Liver (tissue), 9 donors: Measurements from ENCODE around the gene MICAL2. TPM values are rescaled to one million over a fixed set of nuclear protein-coding genes. Genes with fewer than 3 reads are reported as not detected.

Experiments
- DNase-seq: peaks from one replicate; pipeline ENCODE4 v3.0.0-alpha.2; 2017; ENCODE audit warnings: low spot score
- H3K27ac ChIP-seq, 2 donors: one replicate each; pipeline ENCODE4 v1.7.0; 2013; ENCODE audit warnings: inconsistent platforms in 2 of 2, low read length in 2 of 2, control low read depth in 1 of 2, low read depth in 1 of 2, mild to moderate bottlenecking in 1 of 2
- H3K27me3 ChIP-seq, 4 donors: one replicate each; pipeline versions ENCODE4 v1.6.1 to v1.7.0; 2013; ENCODE audit warnings: low read length in 3 of 4, inconsistent platforms in 1 of 4, mild to moderate bottlenecking in 1 of 4, moderate library complexity in 1 of 4; ENCODE audit not compliant: control insufficient read depth in 4 of 4, insufficient read depth in 4 of 4
- H3K36me3 ChIP-seq, 4 donors: one replicate each; pipeline versions ENCODE4 v1.6.1 to v1.7.0; 2013; ENCODE audit warnings: low read length in 3 of 4, mild to moderate bottlenecking in 3 of 4, low read depth in 1 of 4, moderate library complexity in 1 of 4; ENCODE audit not compliant: control insufficient read depth in 4 of 4, insufficient read depth in 3 of 4
- H3K4me1 ChIP-seq, 4 donors: one replicate each; pipeline versions ENCODE4 v1.6.1 to v1.7.0; 2013; ENCODE audit warnings: low read length in 3 of 4, mild to moderate bottlenecking in 3 of 4, moderate library complexity in 1 of 4; ENCODE audit not compliant: control insufficient read depth in 4 of 4, insufficient read depth in 4 of 4
- H3K4me3 ChIP-seq, 3 donors: one replicate each; pipeline versions ENCODE4 v1.6.1 to v1.7.0; 2013; ENCODE audit warnings: low read length in 3 of 3, control low read depth in 1 of 3, low read depth in 1 of 3, mild to moderate bottlenecking in 1 of 3
- H3K9ac ChIP-seq, 2 donors: one replicate each; pipeline ENCODE4 v1.7.0; 2013; ENCODE audit warnings: low read length in 2 of 2, mild to moderate bottlenecking in 2 of 2, moderate library complexity in 2 of 2, control low read depth in 1 of 2, low read depth in 1 of 2
- H3K9me3 ChIP-seq, 4 donors: one replicate each; pipeline versions ENCODE4 v1.6.1 to v1.7.0; 2013; ENCODE audit warnings: low read length in 3 of 4; ENCODE audit not compliant: control insufficient read depth in 4 of 4
- EGR1 ChIP-seq, 2 donors: IDR thresholded peaks; 2 replicates each; pipeline ENCODE4 v1.6.1; 2016 to 2018; ENCODE audit warnings: antibody characterized with exemption in 2 of 2, low read depth in 2 of 2
- FOXA1 ChIP-seq: IDR thresholded peaks from 2 replicates; pipeline ENCODE4 v1.6.1; 2016; ENCODE audit warnings: antibody characterized with exemption
- FOXA2 ChIP-seq: IDR thresholded peaks from 2 replicates; pipeline ENCODE4 v1.6.1; 2016; ENCODE audit warnings: antibody characterized with exemption
- GABPA ChIP-seq, 2 donors: IDR thresholded peaks in 1 of 2; conservative IDR thresholded peaks in 1 of 2; 2 replicates each; pipeline ENCODE4 v1.6.1; 2016; ENCODE audit warnings: antibody characterized with exemption in 2 of 2, mild to moderate bottlenecking in 1 of 2, moderate library complexity in 1 of 2
- HNF4A ChIP-seq, 2 donors: conservative IDR thresholded peaks; 2 replicates each; pipeline ENCODE4 v1.6.1; 2016; ENCODE audit warnings: antibody characterized with exemption in 2 of 2, mild to moderate bottlenecking in 2 of 2
- HNF4G ChIP-seq: IDR thresholded peaks from 2 replicates; pipeline ENCODE4 v1.6.1; 2016; ENCODE audit warnings: antibody characterized with exemption
- JUND ChIP-seq, 2 donors: IDR thresholded peaks; 2 replicates each; pipeline ENCODE4 v1.6.1; 2016; ENCODE audit warnings: antibody characterized with exemption in 2 of 2
- NR2F2 ChIP-seq: IDR thresholded peaks from 2 replicates; pipeline ENCODE4 v1.6.1; 2016; ENCODE audit warnings: antibody characterized with exemption
- RAD21 ChIP-seq, 2 donors: IDR thresholded peaks; 2 replicates each; pipeline ENCODE4 v1.6.1; 2016; ENCODE audit warnings: antibody characterized with exemption in 2 of 2, mild to moderate bottlenecking in 2 of 2
- RXRA ChIP-seq, 2 donors: IDR thresholded peaks; 2 replicates each; pipeline ENCODE4 v1.6.1; 2017 to 2018; ENCODE audit warnings: antibody characterized with exemption in 2 of 2, mild to moderate bottlenecking in 1 of 2
- SP1 ChIP-seq: IDR thresholded peaks from 2 replicates; pipeline ENCODE4 v1.6.1; 2018; ENCODE audit warnings: antibody characterized with exemption, mild to moderate bottlenecking
- TAF1 ChIP-seq: conservative IDR thresholded peaks from 2 replicates; pipeline ENCODE4 v1.6.1; 2016; ENCODE audit warnings: antibody characterized with exemption, mild to moderate bottlenecking
- YY1 ChIP-seq: IDR thresholded peaks from 2 replicates; pipeline ENCODE4 v1.6.1; 2016; ENCODE audit warnings: antibody characterized with exemption, mild to moderate bottlenecking
- WGBS: extraction: QIAGEN DNeasy Blood & Tissue Kit; methylation state at CpG from one replicate; pipeline ENCODE4 v1.1.7; 2013; 5-methylcytosine and 5-hydroxymethylcytosine counted together
- polyA plus RNA-seq, 2 donors: library from polyadenylated mRNA; stranded (reverse) in 1 of 2; unstranded in 1 of 2; fragments of 200-250 nt in 1 of 2; fragments of >200 nt in 1 of 2; fragmentation: Nextera tagmentation in 1 of 2; extraction: Ambion mirVana in 1 of 2; gene quantifications; one replicate each; pipeline versions ENCODE4 v1.2.1 to v1.2.3, GENCODE V29; 2013 to 2015
- total RNA-seq, 2 donors: library from RNA; depleted of rRNA; stranded (reverse); fragments of >200 nt; gene quantifications; one replicate each; pipeline ENCODE4 v1.2.3, GENCODE V29; 2014
- TF ChIP-seq, protein P1 (sequence below): IDR thresholded peaks from 2 replicates; pipeline ENCODE4 v1.6.1; 2016; ENCODE audit warnings: antibody characterized with exemption
- TF ChIP-seq, protein P2 (sequence below): fragments of 150-350 bp; IDR thresholded peaks from 2 replicates; pipeline ENCODE4 v1.5.1; 2017; ENCODE audit warnings: improper control_type of control experiment, low read depth, low read length; ENCODE audit not compliant: missing input control
- TF ChIP-seq, protein P3 (sequence below): IDR thresholded peaks from 2 replicates; pipeline ENCODE4 v1.6.1; 2016; ENCODE audit warnings: antibody characterized with exemption, mild to moderate bottlenecking
- TF ChIP-seq, protein P4 (sequence below): IDR thresholded peaks from 2 replicates; pipeline ENCODE4 v1.6.1; 2016; ENCODE audit warnings: antibody characterized with exemption
- TF ChIP-seq, protein P5 (sequence below): IDR thresholded peaks from 2 replicates; pipeline ENCODE4 v1.6.1; 2016; ENCODE audit warnings: antibody characterized with exemption
- donor health status: healthy.
- donor health status: healthy.
- donor health status: healthy.
- donor health status: healthy.
- donor health status: healthy.

MICAL2 gene
- total and polyA plus RNA-seq, 4 donors = 17.5 to 113 (median 42.9) TPM

DNA sequence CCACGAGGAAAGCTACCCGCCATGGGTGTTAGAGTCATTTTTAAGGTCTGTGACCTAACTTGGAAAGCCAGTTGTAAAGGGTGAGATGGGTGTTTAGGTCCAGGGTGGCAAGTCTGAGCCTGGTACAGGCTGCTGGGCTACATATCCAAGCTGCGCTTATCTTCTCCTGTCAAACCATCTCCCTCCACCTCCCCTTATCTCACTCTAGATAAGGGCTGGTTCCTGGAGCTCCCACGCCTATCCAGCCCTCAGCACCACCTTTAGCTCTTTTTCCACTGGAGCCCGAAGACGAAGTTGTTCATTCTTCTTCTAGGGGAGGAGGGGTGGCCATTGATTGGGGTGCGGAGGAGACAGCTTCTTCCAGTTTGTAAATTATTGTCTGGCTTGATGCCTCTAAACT, 48.5 kb downstream of the MICAL2 start:
- H3K4me3 ChIP-seq = no peak overlapping the region
- DNase-seq = no peak
- WGBS = 85% methylated on average over 7 of the region's 7 CpGs
- H3K4me1 ChIP-seq = peaks cover 0 to 2% (median 0%) of the 10 kb centered on the region in 4 donors
- peaks cover 4 to 19% (median 11%) of the 10 kb centered on the region in 4 donors for H3K36me3 ChIP-seq
- no peak overlapping the region for H3K9ac ChIP-seq
- no peaks in the 10 kb centered on the region for H3K9me3 ChIP-seq
- H3K27ac ChIP-seq = no peak overlapping the region
- no peaks in the 10 kb centered on the region for H3K27me3 ChIP-seq
- no peak for TF ChIP-seq EGR1 (IDR thresholded peaks at IDR 0.05; ENCODE audit: low read depth in 2 of 2)
- TF ChIP-seq HNF4G = no peak
- TF ChIP-seq FOXA2 = no peak
- no peak for TF ChIP-seq HNF4A (conservative IDR thresholded peaks at IDR 0.05)
- TF ChIP-seq, protein P1, sequence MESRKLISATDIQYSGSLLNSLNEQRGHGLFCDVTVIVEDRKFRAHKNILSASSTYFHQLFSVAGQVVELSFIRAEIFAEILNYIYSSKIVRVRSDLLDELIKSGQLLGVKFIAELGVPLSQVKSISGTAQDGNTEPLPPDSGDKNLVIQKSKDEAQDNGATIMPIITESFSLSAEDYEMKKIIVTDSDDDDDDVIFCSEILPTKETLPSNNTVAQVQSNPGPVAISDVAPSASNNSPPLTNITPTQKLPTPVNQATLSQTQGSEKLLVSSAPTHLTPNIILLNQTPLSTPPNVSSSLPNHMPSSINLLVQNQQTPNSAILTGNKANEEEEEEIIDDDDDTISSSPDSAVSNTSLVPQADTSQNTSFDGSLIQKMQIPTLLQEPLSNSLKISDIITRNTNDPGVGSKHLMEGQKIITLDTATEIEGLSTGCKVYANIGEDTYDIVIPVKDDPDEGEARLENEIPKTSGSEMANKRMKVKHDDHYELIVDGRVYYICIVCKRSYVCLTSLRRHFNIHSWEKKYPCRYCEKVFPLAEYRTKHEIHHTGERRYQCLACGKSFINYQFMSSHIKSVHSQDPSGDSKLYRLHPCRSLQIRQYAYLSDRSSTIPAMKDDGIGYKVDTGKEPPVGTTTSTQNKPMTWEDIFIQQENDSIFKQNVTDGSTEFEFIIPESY = no peak
- TF ChIP-seq JUND (IDR thresholded peaks at IDR 0.05) = no peak
- no peak for TF ChIP-seq NR2F2
- no peak for TF ChIP-seq YY1
- no peak for TF ChIP-seq FOXA1
- TF ChIP-seq, protein P2, sequence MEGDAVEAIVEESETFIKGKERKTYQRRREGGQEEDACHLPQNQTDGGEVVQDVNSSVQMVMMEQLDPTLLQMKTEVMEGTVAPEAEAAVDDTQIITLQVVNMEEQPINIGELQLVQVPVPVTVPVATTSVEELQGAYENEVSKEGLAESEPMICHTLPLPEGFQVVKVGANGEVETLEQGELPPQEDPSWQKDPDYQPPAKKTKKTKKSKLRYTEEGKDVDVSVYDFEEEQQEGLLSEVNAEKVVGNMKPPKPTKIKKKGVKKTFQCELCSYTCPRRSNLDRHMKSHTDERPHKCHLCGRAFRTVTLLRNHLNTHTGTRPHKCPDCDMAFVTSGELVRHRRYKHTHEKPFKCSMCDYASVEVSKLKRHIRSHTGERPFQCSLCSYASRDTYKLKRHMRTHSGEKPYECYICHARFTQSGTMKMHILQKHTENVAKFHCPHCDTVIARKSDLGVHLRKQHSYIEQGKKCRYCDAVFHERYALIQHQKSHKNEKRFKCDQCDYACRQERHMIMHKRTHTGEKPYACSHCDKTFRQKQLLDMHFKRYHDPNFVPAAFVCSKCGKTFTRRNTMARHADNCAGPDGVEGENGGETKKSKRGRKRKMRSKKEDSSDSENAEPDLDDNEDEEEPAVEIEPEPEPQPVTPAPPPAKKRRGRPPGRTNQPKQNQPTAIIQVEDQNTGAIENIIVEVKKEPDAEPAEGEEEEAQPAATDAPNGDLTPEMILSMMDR = no peak
- TF ChIP-seq, protein P3, sequence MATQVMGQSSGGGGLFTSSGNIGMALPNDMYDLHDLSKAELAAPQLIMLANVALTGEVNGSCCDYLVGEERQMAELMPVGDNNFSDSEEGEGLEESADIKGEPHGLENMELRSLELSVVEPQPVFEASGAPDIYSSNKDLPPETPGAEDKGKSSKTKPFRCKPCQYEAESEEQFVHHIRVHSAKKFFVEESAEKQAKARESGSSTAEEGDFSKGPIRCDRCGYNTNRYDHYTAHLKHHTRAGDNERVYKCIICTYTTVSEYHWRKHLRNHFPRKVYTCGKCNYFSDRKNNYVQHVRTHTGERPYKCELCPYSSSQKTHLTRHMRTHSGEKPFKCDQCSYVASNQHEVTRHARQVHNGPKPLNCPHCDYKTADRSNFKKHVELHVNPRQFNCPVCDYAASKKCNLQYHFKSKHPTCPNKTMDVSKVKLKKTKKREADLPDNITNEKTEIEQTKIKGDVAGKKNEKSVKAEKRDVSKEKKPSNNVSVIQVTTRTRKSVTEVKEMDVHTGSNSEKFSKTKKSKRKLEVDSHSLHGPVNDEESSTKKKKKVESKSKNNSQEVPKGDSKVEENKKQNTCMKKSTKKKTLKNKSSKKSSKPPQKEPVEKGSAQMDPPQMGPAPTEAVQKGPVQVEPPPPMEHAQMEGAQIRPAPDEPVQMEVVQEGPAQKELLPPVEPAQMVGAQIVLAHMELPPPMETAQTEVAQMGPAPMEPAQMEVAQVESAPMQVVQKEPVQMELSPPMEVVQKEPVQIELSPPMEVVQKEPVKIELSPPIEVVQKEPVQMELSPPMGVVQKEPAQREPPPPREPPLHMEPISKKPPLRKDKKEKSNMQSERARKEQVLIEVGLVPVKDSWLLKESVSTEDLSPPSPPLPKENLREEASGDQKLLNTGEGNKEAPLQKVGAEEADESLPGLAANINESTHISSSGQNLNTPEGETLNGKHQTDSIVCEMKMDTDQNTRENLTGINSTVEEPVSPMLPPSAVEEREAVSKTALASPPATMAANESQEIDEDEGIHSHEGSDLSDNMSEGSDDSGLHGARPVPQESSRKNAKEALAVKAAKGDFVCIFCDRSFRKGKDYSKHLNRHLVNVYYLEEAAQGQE = no peak
- TF ChIP-seq TAF1 = no peak
- TF ChIP-seq RAD21 (IDR thresholded peaks at IDR 0.05) = no peak
- no peak for TF ChIP-seq SP1
- TF ChIP-seq, protein P4, sequence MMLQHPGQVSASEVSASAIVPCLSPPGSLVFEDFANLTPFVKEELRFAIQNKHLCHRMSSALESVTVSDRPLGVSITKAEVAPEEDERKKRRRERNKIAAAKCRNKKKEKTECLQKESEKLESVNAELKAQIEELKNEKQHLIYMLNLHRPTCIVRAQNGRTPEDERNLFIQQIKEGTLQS = no peak
- no peak for TF ChIP-seq RXRA (IDR thresholded peaks at IDR 0.05)
- TF ChIP-seq GABPA (IDR thresholded peaks at IDR 0.05 in 1 of 2, conservative IDR thresholded peaks at IDR 0.05 in 1 of 2) = no peak
- TF ChIP-seq, protein P5, sequence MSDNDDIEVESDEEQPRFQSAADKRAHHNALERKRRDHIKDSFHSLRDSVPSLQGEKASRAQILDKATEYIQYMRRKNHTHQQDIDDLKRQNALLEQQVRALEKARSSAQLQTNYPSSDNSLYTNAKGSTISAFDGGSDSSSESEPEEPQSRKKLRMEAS = no peak
